ENCODE results near the gene DYTN. TPM values are rescaled to one million over a fixed set of nuclear protein-coding genes. Genes with fewer than 3 reads are reported as not detected.

The DYTN gene
- total RNA-seq, 4 donors from 2014 or later: not detected

DNA sequence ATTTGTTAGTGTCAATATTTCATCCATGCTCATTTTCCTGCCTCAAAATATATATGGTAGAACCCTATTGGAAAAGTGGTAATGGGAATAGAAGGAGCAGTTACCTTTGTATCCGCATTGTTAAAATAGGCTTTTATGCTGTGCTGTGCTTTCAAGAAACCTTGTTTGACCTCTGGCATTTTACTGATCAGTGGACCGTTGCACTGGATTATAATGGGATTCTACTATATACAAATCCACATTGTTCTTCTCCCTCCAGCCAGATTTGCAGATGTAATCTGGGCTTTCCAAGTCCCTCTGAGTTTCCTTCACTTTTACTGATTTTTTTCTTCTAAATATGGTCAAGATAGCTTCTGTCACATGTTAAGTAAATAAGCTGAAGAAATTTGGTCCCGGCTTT lies 99.2 kb downstream of the DYTN start:
- no peak for TF ChIP-seq POLR2A (IDR thresholded peaks at IDR 0.05)
- TF ChIP-seq, protein P1, sequence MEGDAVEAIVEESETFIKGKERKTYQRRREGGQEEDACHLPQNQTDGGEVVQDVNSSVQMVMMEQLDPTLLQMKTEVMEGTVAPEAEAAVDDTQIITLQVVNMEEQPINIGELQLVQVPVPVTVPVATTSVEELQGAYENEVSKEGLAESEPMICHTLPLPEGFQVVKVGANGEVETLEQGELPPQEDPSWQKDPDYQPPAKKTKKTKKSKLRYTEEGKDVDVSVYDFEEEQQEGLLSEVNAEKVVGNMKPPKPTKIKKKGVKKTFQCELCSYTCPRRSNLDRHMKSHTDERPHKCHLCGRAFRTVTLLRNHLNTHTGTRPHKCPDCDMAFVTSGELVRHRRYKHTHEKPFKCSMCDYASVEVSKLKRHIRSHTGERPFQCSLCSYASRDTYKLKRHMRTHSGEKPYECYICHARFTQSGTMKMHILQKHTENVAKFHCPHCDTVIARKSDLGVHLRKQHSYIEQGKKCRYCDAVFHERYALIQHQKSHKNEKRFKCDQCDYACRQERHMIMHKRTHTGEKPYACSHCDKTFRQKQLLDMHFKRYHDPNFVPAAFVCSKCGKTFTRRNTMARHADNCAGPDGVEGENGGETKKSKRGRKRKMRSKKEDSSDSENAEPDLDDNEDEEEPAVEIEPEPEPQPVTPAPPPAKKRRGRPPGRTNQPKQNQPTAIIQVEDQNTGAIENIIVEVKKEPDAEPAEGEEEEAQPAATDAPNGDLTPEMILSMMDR (IDR thresholded peaks at IDR 0.05): no peak
- WGBS, 2 donors: 64 to 87% methylated on average over 3 of the region's 3 CpGs
- intact Hi-C loops (cut with DNase I; ENCODE audit: low total_unique reads): no loop called here
- DNase-seq (ENCODE audit: low spot score in 2 of 2): no peak
- no peak overlapping the region for H3K4me3 ChIP-seq (ENCODE audit: low read depth, poor library complexity, severe bottlenecking)

DNA sequence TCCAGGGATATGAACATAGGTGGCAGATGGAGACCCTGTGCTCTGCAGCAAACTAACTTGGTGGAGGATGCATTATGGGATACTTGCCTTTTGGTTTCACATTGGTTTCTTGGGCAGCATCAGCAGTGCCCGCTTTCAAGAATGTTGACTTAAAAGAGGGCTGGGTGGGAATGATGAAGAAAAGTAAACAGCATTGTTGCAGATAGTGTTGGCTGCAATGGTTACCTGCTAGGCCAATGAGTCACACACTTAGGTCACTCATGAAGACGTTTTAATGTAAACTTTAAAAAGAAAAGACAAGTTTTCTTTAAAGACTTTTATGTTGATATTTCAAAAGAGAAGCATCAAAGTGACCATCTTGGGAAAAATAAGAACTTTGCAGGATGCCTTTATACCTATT lies 102.0 kb downstream of the DYTN start:
- no peak for DNase-seq (ENCODE audit: low spot score in 2 of 2)
- intact Hi-C loops (cut with DNase I; ENCODE audit: low total_unique reads): no loop called here
- TF ChIP-seq, protein P1 (IDR thresholded peaks at IDR 0.05): no peak
- no peak for TF ChIP-seq POLR2A (IDR thresholded peaks at IDR 0.05)
- no peak overlapping the region for H3K4me3 ChIP-seq (ENCODE audit: low read depth, poor library complexity, severe bottlenecking)
- WGBS, 2 donors: 66 to 76% methylated on average over 2 of the region's 2 CpGs

DNA sequence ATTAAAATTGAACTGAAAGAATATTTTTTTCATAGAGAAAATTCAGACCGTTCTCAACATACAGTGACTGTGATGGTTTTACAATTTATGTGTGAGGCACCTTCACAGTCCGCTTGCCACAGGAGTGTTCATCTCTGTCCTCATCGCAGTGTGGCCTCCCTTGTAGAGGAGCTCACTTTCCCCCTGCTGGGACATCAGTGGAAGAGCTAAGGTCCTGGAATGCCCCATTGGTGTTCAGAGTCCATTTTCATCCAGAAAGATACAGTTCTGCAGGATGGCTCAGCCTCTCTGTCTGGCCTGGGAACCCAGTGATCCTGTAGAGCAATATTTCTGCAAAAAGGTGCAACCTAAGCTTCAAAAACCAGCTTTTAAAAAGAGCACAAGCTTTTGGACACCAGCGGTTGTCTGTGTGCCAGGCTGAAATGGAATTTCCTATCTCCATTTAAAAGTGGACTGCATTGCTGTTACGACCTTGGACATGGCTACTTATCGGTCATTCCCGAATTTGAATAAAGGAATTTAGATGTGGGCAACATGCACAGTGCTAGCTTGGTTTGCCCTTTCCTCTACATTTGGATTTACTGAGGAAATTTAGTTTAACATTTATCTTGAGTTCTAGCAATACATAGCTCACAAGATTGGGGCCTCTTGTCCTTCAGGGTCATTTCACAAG lies 102.6 kb downstream of the DYTN start:
- DNase-seq (ENCODE audit: low spot score in 2 of 2): no peak
- intact Hi-C loops (cut with DNase I; ENCODE audit: low total_unique reads): no loop called here
- no peak overlapping the region for H3K4me3 ChIP-seq (ENCODE audit: low read depth, poor library complexity, severe bottlenecking)

DNA sequence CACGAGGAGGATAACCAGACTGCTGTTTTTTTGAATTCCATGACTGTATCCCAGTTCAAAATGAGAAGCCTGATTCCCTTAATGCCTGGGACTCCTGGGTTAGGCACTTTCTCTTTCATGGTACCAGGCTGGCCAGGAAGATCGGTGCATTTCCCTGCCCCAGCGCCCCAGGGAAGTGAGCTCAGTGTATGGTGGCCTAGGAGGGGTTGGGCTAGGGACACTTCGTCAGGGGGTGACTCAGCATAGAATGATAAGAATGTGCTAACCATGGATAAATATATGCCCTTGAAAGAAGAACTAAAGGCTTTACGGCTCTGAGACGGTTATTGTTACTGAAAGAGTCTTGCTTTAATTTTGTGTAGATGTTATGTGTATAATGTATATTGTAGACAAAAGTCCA lies 103.4 kb downstream of the DYTN start:
- no peak for DNase-seq (ENCODE audit: low spot score in 2 of 2)
- intact Hi-C loops (cut with DNase I; ENCODE audit: low total_unique reads): no loop called here
- 72 to 81% methylated on average over 6 of the region's 6 CpGs for WGBS, 2 donors
- H3K4me3 ChIP-seq (ENCODE audit: low read depth, poor library complexity, severe bottlenecking): no peak overlapping the region
- TF ChIP-seq, protein P1 (IDR thresholded peaks at IDR 0.05): no peak
- TF ChIP-seq POLR2A (IDR thresholded peaks at IDR 0.05): no peak

More for the DNA sequence above, 102.6 kb downstream of the DYTN start:
- 80 to 86% methylated on average over 7 of the region's 7 CpGs for WGBS, 2 donors
- TF ChIP-seq, protein P1 (IDR thresholded peaks at IDR 0.05): no peak
- TF ChIP-seq POLR2A (IDR thresholded peaks at IDR 0.05): no peak

DNA sequence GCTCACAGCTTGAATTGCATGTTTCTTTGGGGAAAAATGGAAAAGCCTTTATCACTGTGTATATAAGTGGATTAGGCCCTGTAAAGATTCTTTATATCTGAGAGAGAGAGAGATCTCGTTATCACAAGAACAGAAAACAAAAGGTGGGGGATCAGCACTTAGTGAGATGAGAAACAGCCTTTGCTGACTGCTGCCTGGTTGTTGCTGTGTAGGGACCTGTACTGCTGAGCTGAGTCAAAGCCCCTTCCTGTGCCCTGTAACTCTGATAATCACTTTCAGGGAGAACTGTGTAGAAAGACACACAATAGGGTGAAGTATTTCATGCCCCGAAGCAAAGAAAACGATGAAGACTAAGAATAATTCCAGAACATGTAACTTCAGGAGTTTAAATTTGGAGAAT lies 106.5 kb downstream of the DYTN start:
- TF ChIP-seq, protein P1 (IDR thresholded peaks at IDR 0.05): no peak
- no peak for TF ChIP-seq POLR2A (IDR thresholded peaks at IDR 0.05)
- no peak for DNase-seq (ENCODE audit: low spot score in 2 of 2)
- H3K4me3 ChIP-seq (ENCODE audit: low read depth, poor library complexity, severe bottlenecking): no peak overlapping the region
- WGBS, 2 donors: 43 to 54% methylated on average over 3 of the region's 3 CpGs
- intact Hi-C loops (cut with DNase I; ENCODE audit: low total_unique reads): no loop called here

DNA sequence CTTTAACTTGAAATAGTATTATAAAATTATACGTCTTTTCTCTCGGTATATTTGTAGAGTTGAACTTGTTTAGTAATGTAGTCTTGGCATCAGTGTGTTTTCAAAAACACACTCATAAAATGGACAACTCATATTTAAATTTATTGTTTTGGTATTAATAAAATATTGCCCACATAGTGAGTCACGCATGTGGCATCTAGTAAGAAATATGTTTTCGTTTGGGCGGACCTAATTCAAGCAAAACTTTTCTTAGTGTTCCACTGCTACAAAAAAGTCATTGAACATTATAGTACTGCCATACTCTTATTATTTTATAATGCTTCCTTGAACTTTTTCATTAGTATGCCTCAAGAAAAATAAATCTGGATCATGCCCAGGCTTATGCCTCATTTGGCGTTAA lies 107.0 kb downstream of the DYTN start:
- no peak for DNase-seq (ENCODE audit: low spot score in 2 of 2)
- H3K4me3 ChIP-seq (ENCODE audit: low read depth, poor library complexity, severe bottlenecking): no peak overlapping the region
- no peak for TF ChIP-seq POLR2A (IDR thresholded peaks at IDR 0.05)
- TF ChIP-seq, protein P1 (IDR thresholded peaks at IDR 0.05): no peak
- intact Hi-C loops (cut with DNase I; ENCODE audit: low total_unique reads): no loop called here
- WGBS, 2 donors: 50 to 63% methylated on average over 6 of the region's 6 CpGs

All from lower leg skin (tissue), 4 donors.